ENCODE data around the gene RRP8. TPM values are rescaled to one million over a fixed set of nuclear protein-coding genes. Genes with fewer than 3 reads are reported as not detected.

RRP8 gene
- total RNA-seq, 1 donor from 2014 or later: 29.4 TPM

GRCh38 chr11:6576471-6577373 lies 26.7 kb downstream of the RRP8 start:
- H3K4me3 Mint-ChIP-seq (ENCODE audit: low read depth): no peak overlapping the region
- intact Hi-C loops (cut with micrococcal nuclease): no loop called here
- H3K36me3 Mint-ChIP-seq (ENCODE audit: low read depth): peaks cover 6% of the 10 kb centered on the region
- no peaks in the 10 kb centered on the region for H3K9me3 Mint-ChIP-seq
- DNase-seq (ENCODE audit: low spot score): no peak
- no peaks in the 10 kb centered on the region for H3K4me1 Mint-ChIP-seq (ENCODE audit: low read depth)
- H3K27me3 Mint-ChIP-seq (ENCODE audit: low read depth): no peaks in the 10 kb centered on the region
- no peak overlapping the region for H3K27ac Mint-ChIP-seq

- no peaks in the 10 kb centered on the region for H3K9me3 Mint-ChIP-seq
- H3K27me3 Mint-ChIP-seq (ENCODE audit: low read depth): no peaks in the 10 kb centered on the region
- H3K36me3 Mint-ChIP-seq (ENCODE audit: low read depth): no peaks in the 10 kb centered on the region
- no peak for DNase-seq (ENCODE audit: low spot score)
- H3K4me1 Mint-ChIP-seq (ENCODE audit: low read depth): no peaks in the 10 kb centered on the region
- intact Hi-C loops (cut with micrococcal nuclease): no loop called here
- no peak overlapping the region for H3K27ac Mint-ChIP-seq
- no peak overlapping the region for H3K4me3 Mint-ChIP-seq (ENCODE audit: low read depth)
Observed at GRCh38 chr11:6574816-6575715, 28.4 kb downstream of the RRP8 start.

- no peaks in the 10 kb centered on the region for H3K27me3 Mint-ChIP-seq (ENCODE audit: low read depth)
- intact Hi-C loops (cut with micrococcal nuclease): no loop called here
- no peaks in the 10 kb centered on the region for H3K36me3 Mint-ChIP-seq (ENCODE audit: low read depth)
- H3K4me1 Mint-ChIP-seq (ENCODE audit: low read depth): no peaks in the 10 kb centered on the region
- no peak overlapping the region for H3K27ac Mint-ChIP-seq
- no peak for DNase-seq (ENCODE audit: low spot score)
- H3K9me3 Mint-ChIP-seq: no peaks in the 10 kb centered on the region
- no peak overlapping the region for H3K4me3 Mint-ChIP-seq (ENCODE audit: low read depth)
Observed at GRCh38 chr11:6572215-6572614, 31.2 kb downstream of the RRP8 start.

GRCh38 chr11:6571434-6572008 lies 31.9 kb downstream of the RRP8 start:
- H3K9me3 Mint-ChIP-seq: no peaks in the 10 kb centered on the region

GRCh38 chr11:6570691-6571427 lies 32.6 kb downstream of the RRP8 start:
- Mint-ChIP-seq H3K27ac (no peak overlapping the region), H3K4me3 (ENCODE audit: low read depth) (no peak overlapping the region), H3K9me3 (no peaks in the 10 kb centered on the region), H3K27me3 (ENCODE audit: low read depth) (no peaks in the 10 kb centered on the region), H3K4me1 (ENCODE audit: low read depth) (no peaks in the 10 kb centered on the region), H3K36me3 (ENCODE audit: low read depth) (no peaks in the 10 kb centered on the region)
- intact Hi-C loops (cut with micrococcal nuclease): no loop called here
- no peak for DNase-seq (ENCODE audit: low spot score)

More at GRCh38 chr11:6571434-6572008, 31.9 kb downstream of the RRP8 start:
- Mint-ChIP-seq H3K27ac (no peak overlapping the region), H3K4me1 (ENCODE audit: low read depth) (no peaks in the 10 kb centered on the region), H3K36me3 (ENCODE audit: low read depth) (no peaks in the 10 kb centered on the region), H3K4me3 (ENCODE audit: low read depth) (no peak overlapping the region), H3K27me3 (ENCODE audit: low read depth) (no peaks in the 10 kb centered on the region)
- intact Hi-C loops (cut with micrococcal nuclease): no loop called here
- no peak for DNase-seq (ENCODE audit: low spot score)

DNA sequence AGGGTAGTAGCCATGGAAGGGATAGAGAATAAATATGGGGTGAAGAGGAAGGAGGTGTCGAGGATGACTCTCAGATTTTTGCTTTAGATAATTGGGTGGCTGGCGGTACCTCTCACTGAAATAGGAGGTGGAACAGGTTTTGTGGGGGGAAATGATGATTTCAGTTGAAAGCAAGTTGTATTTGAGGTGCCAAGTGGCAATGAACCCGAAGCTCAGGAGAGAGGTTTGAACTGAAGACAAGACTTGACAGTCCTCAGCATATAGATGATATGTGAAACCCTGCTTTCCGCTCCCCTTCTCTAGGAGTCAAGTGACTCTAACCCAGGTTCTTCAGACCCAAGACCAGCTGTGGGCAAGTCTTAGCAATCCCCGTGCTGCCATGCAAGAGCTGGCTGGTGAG lies 33.7 kb downstream of the RRP8 start:
- Mint-ChIP-seq H3K4me1 (ENCODE audit: low read depth) (no peaks in the 10 kb centered on the region), H3K27ac (no peak overlapping the region), H3K36me3 (ENCODE audit: low read depth) (peaks cover 3% of the 10 kb centered on the region), H3K9me3 (no peaks in the 10 kb centered on the region), H3K4me3 (ENCODE audit: low read depth) (no peak overlapping the region), H3K27me3 (ENCODE audit: low read depth) (no peaks in the 10 kb centered on the region)
- intact Hi-C loops (cut with micrococcal nuclease): no loop called here
- DNase-seq (ENCODE audit: low spot score): no peak

DNA sequence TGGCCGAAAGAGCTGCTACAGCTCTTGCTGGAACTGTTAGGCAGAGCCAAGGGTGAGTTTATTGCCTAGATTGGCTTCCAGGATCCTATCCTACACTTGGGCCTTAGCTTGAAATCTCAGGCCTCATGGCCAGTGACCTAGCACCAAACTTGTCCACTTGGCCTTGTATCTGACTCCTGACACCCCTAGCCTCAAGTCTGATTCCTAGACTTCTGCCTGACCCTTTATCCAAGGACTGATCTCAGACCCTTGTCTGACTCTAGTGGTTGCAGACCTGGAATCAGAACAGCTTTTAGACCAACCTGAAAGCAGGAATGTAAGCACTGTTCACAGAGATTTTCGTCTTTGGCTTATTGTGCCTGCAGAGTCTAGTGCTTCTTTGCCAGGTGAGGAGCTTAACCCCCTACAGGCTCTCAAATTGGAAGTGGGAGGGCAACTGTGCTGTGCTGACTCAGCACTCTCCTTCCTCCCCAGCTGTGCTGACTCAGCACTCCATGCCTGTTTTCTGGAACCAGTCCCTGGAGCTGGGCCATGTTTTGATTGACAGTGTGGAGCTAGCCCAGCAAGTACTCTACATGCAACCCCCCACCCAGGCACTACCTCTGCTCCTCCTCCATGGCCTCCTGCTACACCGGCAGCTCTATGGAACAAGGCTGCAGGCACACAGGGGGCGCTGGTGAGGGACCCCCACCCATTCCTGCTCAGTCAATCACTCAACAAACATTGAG lies 35.1 kb downstream of the RRP8 start:
- Mint-ChIP-seq H3K4me1 (ENCODE audit: low read depth) (no peaks in the 10 kb centered on the region), H3K36me3 (ENCODE audit: low read depth) (peaks cover 6% of the 10 kb centered on the region), H3K9me3 (no peaks in the 10 kb centered on the region), H3K27ac (no peak overlapping the region), H3K4me3 (ENCODE audit: low read depth) (no peak overlapping the region), H3K27me3 (ENCODE audit: low read depth) (no peaks in the 10 kb centered on the region)
- intact Hi-C loops (cut with micrococcal nuclease): no loop called here
- no peak for DNase-seq (ENCODE audit: low spot score)

- intact Hi-C loops (cut with micrococcal nuclease): no loop called here
Observed at GRCh38 chr11:6567371-6567745, 36.1 kb downstream of the RRP8 start.

DNA sequence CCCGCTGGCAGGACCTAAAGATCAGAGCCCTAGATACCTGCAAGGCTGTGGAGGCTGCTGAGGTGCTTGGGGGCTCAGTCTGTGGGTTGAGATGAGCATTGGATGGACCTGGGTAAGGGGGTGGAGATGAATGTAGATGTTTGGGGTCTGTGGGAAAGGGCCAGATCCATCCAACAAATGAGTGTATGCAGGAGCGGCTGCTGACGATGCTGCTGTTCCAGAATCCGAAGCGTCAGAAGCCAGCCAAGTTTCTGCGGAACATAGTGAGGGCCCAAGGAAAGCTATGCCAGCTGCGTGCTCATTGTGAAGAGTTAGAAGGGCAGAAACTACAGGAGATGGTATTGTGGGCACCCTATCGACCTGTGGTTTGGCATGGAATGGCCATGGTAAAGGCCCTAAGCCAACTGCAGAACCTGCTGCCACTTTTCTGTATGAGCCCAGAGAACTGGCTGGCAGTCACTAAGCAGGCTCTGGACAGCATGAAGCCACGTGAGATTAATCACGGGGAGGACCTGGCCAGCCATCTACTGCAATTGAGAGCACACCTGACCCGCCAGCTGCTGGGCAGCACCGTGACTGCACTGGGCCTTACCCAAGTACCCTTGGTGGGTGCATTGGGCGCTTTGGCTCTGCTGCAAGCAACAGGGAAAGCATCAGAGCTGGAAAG lies 36.6 kb downstream of the RRP8 start:
- intact Hi-C loops (cut with micrococcal nuclease): no loop called here
- Mint-ChIP-seq H3K27me3 (ENCODE audit: low read depth) (no peaks in the 10 kb centered on the region), H3K9me3 (no peaks in the 10 kb centered on the region), H3K4me1 (ENCODE audit: low read depth) (no peaks in the 10 kb centered on the region), H3K36me3 (ENCODE audit: low read depth) (peaks cover 7% of the 10 kb centered on the region), H3K27ac (no peak overlapping the region), H3K4me3 (ENCODE audit: low read depth) (no peak overlapping the region)
- no peak for DNase-seq (ENCODE audit: low spot score)

More at GRCh38 chr11:6567371-6567745, 36.1 kb downstream of the RRP8 start:
- Mint-ChIP-seq H3K27me3 (ENCODE audit: low read depth) (no peaks in the 10 kb centered on the region), H3K4me3 (ENCODE audit: low read depth) (no peak overlapping the region), H3K4me1 (ENCODE audit: low read depth) (no peaks in the 10 kb centered on the region), H3K36me3 (ENCODE audit: low read depth) (peaks cover 6% of the 10 kb centered on the region), H3K27ac (no peak overlapping the region), H3K9me3 (no peaks in the 10 kb centered on the region)
- no peak for DNase-seq (ENCODE audit: low spot score)

DNA sequence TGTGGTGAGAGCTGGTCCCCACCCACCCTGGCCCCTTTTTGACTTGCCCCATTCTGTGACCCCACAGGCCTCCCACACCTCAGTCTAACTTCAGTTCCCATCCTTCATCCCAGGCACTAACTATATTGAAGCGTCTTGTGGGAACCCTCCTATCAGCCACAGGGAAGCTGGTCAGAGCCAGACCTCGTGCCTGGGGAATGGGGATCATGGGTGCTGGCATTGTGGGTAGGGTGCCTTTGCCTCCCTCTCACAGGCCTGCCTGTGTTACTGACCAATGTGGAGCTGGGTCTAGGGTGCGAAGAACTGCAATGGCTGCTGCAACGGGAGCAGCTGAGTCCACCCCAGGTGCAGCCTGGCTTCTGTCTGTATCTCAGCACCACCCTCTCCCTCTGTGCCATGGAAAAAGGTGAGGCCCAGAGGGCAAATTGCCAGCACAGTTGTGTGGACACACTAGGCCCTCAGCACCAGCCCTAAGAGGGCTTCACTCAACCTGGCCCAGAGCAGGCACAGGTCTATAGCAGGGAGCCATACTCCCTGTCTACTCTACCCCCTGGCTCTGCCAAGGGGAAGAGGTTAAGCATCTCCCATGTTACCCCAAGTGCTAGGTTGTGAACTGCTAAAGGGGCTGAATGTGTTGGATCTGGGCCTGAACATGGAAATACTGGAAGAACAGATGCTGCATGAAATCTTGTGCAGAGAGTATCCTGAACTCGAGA lies 37.3 kb downstream of the RRP8 start:
- Mint-ChIP-seq H3K4me1 (ENCODE audit: low read depth) (no peaks in the 10 kb centered on the region), H3K27me3 (ENCODE audit: low read depth) (no peaks in the 10 kb centered on the region)

GRCh38 chr11:6565325-6565724 lies 38.1 kb downstream of the RRP8 start:
- Mint-ChIP-seq H3K27ac (no peak overlapping the region), H3K36me3 (ENCODE audit: low read depth) (peaks cover 11% of the 10 kb centered on the region), H3K4me1 (ENCODE audit: low read depth) (no peaks in the 10 kb centered on the region), H3K27me3 (ENCODE audit: low read depth) (no peaks in the 10 kb centered on the region), H3K9me3 (no peaks in the 10 kb centered on the region), H3K4me3 (ENCODE audit: low read depth) (no peak overlapping the region)
- intact Hi-C loops (cut with micrococcal nuclease): no loop called here
- DNase-seq (ENCODE audit: low spot score): no peak

More for the DNA sequence above, 37.3 kb downstream of the RRP8 start:
- H3K27ac Mint-ChIP-seq: no peak overlapping the region
- H3K4me3 Mint-ChIP-seq (ENCODE audit: low read depth): no peak overlapping the region
- H3K36me3 Mint-ChIP-seq (ENCODE audit: low read depth): peaks cover 11% of the 10 kb centered on the region
- intact Hi-C loops (cut with micrococcal nuclease): no loop called here
- no peaks in the 10 kb centered on the region for H3K9me3 Mint-ChIP-seq
- no peak for DNase-seq (ENCODE audit: low spot score)
